Activated CD4-positive, alpha-beta memory T cell treated with anti-CD3 and anti-CD28 coated beads for 36 hours (primary cell): Measurements from ENCODE around the gene CENPVL1. TPM values are rescaled to one million over a fixed set of nuclear protein-coding genes. Genes with fewer than 3 reads are reported as not detected.

ENCODE experiments used
- CTCF ChIA-PET: fragments of 350-600 bp; sonication (Branson Sonifier 250); formaldehyde crosslinking; loops from one replicate; lab custom pipeline; 2021; ENCODE audit warnings: antibody characterized with exemption, inconsistent platforms; lab: Charles Lee
- POLR2A ChIA-PET: fragments of 350-600 bp; sonication (Branson Sonifier 250); formaldehyde crosslinking; loops from one replicate; lab custom pipeline; 2021; ENCODE audit warnings: antibody characterized with exemption; lab: Charles Lee
- DNase-seq: peaks from one replicate; pipeline ENCODE4 v3.0.0-alpha.2; 2020
- H3K27ac Mint-ChIP-seq: one replicate; pipeline ENCODE4 v1.8.0; 2021; ENCODE audit warnings: mixed read lengths
- H3K27me3 Mint-ChIP-seq: one replicate; pipeline ENCODE4 v1.8.0; 2021; ENCODE audit warnings: mixed read lengths
- H3K36me3 Mint-ChIP-seq: one replicate; pipeline ENCODE4 v1.8.0; 2021; ENCODE audit warnings: mixed read lengths
- H3K4me1 Mint-ChIP-seq: one replicate; pipeline ENCODE4 v1.8.0; 2021; ENCODE audit warnings: low read depth, mixed read lengths
- H3K4me3 Mint-ChIP-seq: one replicate; pipeline ENCODE4 v1.8.0; 2021; ENCODE audit warnings: mild to moderate bottlenecking, mixed read lengths
- H3K9me3 Mint-ChIP-seq: one replicate; pipeline ENCODE4 v1.8.0; 2021; ENCODE audit warnings: mixed read lengths
- intact Hi-C: fragments of 100-400 bp; cut with micrococcal nuclease; formaldehyde crosslinking; loops from one replicate; pipeline ENCODE4 v1.15.1; 2023
- total RNA-seq, 2 experiments: library from RNA; stranded (reverse); gene quantifications; one replicate each; pipeline ENCODE4 v1.2.3, GENCODE V29; 2021

The CENPVL1 gene
- total RNA-seq, 2 experiments from 2014 or later = not detected

DNA sequence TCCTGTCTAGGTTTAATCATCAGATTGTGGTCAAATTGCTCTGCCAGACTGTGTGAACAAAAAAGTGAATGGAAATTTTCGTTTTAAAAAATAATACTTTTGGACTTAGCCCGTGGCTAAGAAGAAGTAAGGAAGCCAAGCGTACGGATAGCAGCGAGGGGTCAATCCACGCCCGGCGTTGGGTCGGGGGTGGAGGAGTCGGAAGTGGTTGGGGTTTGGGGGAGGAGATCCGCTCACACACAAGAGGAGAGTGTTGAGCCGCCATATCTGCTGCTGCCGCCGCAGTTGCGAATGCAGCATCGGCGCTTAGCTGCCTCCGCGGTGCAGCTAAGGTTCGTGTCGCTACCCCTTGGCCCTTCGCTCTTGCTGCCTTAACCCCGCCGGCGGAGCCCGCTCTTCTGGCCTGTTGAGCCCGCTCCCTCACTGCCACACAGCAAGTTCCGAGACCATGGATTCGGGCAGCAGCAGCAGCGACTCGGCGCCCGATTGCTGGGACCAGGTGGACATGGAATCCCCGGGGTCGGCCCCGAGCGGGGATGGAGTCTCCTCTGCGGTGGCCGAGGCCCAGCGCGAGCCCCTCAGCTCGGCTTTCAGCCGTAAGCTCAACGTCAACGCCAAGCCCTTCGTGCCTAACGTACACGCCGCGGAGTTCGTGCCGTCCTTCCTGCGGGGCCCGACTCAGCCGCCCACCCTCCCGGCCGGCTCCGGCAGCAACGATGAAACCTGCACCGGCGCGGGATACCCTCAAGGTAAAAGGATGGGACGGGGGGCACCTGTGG is 33.1 kb downstream of the CENPVL1 start, which contains the start of gene GSPT2:
TSS of gene GSPT2 (plus strand) at position 264 of the 779 bp plus-strand sequence. CDS start at position 449, 185 bp downstream.
- peaks cover 18% of the 10 kb centered on the region for H3K4me1 Mint-ChIP-seq
- peak within 1 kb of the TSS; percentile 33 for H3K27ac Mint-ChIP-seq
- peak; percentile 82 for DNase-seq
- POLR2A ChIA-PET = interaction anchor here (0.6 kb wide), 1 partner anchor 85 kb away, joined by 3 read pairs; no protein-coding TSS in a partner anchor
- peaks cover 26% of the 10 kb centered on the region for H3K36me3 Mint-ChIP-seq
- no peaks in the 10 kb centered on the region for H3K27me3 Mint-ChIP-seq
- intact Hi-C loops = loop anchor here (1.0 kb wide), 1 partner anchor 60 kb away; no protein-coding TSS in a partner anchor
- H3K9me3 Mint-ChIP-seq = peaks cover 30% of the 10 kb centered on the region
- CTCF ChIA-PET = interaction anchor here (1.0 kb wide), 1 partner anchor 59 kb away, joined by 3 read pairs; no protein-coding TSS in a partner anchor
- H3K4me3 Mint-ChIP-seq = peak within 1 kb of the TSS; percentile 76

- no peak overlapping the region for H3K27ac Mint-ChIP-seq
- intact Hi-C loops = no loop called here
- H3K9me3 Mint-ChIP-seq = peaks cover 48% of the 10 kb centered on the region
- H3K27me3 Mint-ChIP-seq = no peaks in the 10 kb centered on the region
- peaks cover 17% of the 10 kb centered on the region for H3K4me1 Mint-ChIP-seq
- H3K36me3 Mint-ChIP-seq = peaks cover 26% of the 10 kb centered on the region
- no peak overlapping the region for H3K4me3 Mint-ChIP-seq
- POLR2A ChIA-PET = no interaction called here
- no peak for DNase-seq
- CTCF ChIA-PET = no interaction called here
Measured at GRCh38 chrX:51747671-51748070, 37.4 kb downstream of the CENPVL1 start.

DNA sequence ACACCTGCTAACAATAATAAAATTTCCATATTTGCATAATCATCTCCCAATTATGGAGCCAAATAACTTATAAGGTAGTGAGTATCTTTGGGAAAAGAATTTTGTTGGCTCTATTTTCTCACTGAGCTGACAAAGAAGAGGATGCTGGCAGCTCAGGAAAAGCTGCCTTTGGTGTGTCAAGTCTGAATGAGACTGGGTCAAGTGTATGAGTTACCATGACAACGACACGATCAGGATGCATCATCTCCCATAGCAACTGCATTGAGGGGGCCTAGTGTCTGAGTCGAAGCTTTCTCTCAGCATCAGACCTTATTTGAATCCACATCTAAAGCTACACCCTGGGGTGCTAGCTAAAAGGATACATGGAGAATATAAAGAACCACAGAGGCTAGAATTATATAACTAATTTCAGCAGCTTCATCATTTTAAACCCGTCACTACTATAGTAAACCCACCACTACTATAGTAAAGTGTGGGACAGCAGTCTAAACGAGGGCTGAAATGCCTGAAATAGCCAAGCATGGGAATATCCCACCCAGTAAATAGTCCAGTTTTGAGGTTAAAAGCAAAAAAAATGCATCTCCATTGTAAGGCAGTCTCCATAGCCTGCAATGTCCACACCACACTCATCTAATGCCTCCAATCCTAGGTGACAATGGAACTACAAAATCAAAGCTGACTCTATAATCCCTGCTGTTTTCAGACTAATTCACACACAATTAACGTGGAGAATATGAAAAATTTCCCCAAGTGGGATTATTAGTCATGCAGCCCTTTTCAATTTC is 48.9 kb downstream of the CENPVL1 start:
- intact Hi-C loops = no loop called here
- POLR2A ChIA-PET = no interaction called here
- Mint-ChIP-seq H3K27me3 (no peaks in the 10 kb centered on the region), H3K36me3 (no peaks in the 10 kb centered on the region), H3K4me3 (no peak overlapping the region), H3K4me1 (no peaks in the 10 kb centered on the region), H3K9me3 (no peaks in the 10 kb centered on the region), H3K27ac (no peak overlapping the region)
- no peak for DNase-seq
- CTCF ChIA-PET = no interaction called here

GRCh38 chrX:51760657-51761056 is 50.3 kb downstream of the CENPVL1 start:
- H3K9me3 Mint-ChIP-seq = no peaks in the 10 kb centered on the region
- H3K36me3 Mint-ChIP-seq = no peaks in the 10 kb centered on the region
- no peak for DNase-seq
- CTCF ChIA-PET = no interaction called here
- no peaks in the 10 kb centered on the region for H3K27me3 Mint-ChIP-seq
- intact Hi-C loops = no loop called here
- no peak overlapping the region for H3K4me3 Mint-ChIP-seq
- POLR2A ChIA-PET = no interaction called here
- H3K27ac Mint-ChIP-seq = no peak overlapping the region
- no peaks in the 10 kb centered on the region for H3K4me1 Mint-ChIP-seq

Other genes with a start within 250 kb of the CENPVL1 start
- gene NUDT11, start 213.9 kb upstream of the CENPVL1 start, total RNA-seq = 1 to 10 TPM; 2.6 to 2.8 TPM
- gene CENPVL3, start 91.6 kb upstream of the CENPVL1 start, total RNA-seq = under 1 TPM in 1 of 2 experiments, not detected in 1; 0.19 TPM
- gene CENPVL2, start 27.7 kb upstream of the CENPVL1 start, total RNA-seq = not detected
- 1 to 10 TPM; 8.8 to 9.0 TPM for gene GSPT2, start 32.9 kb downstream of the CENPVL1 start, total RNA-seq
- gene MAGED1, start 183.1 kb downstream of the CENPVL1 start, total RNA-seq = 10 to 100 TPM; 42.7 to 43.1 TPM